ENCODE data around the gene PHLPP2. TPM values are rescaled to one million over a fixed set of nuclear protein-coding genes. Genes with fewer than 3 reads are reported as not detected.
A peak's percentile ranks its signal among the peaks of the same experiment; 100 is the strongest.

PHLPP2 gene
- total RNA-seq, 2 donors from 2014 or later: 12.4 to 12.8 TPM

DNA sequence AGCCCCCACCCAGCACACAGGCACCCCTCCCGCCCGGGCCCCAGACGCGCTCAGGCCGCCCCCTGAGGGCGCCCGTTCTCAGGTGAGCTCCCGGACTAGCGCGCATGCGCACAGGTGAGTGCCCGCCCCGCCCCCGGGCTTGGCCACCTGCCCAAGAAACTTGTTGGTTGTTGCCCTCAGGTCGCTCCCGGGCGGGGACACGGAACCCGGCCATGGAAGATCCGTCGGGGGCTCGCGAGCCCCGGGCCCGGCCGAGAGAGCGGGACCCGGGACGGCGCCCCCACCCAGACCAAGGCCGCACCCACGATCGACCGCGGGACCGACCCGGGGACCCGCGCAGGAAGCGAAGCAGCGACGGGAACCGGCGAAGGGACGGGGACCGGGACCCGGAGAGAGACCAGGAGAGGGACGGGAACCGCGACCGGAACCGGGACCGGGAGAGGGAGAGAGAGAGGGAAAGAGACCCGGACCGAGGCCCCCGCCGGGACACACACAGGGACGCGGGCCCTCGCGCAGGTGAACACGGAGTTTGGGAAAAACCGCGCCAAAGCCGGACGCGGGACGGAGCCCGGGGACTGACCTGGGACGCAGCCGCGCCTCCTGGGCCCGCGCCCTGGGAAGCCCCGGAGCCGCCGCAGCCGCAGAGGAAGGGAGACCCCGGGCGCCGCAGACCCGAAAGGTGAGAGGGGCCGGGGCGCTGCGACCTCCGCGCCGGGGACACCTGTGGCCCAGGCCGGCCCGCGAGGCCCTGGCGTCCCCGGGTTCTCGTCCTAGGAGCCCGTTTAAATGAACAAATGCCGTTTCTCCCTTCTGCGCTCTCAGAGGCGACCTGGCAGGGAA is 98.3 kb downstream of the PHLPP2 start, which contains the start of gene MARVELD3:
Gene MARVELD3 (plus strand): TSS at position 167 of the 840 bp plus-strand sequence. CDS start 46 bp downstream, at position 213.
- no peaks in the 10 kb centered on the region for H3K36me3 ChIP-seq (ENCODE audit: control insufficient read depth, insufficient read depth, low read length)
- Mint-ChIP-seq H3K27ac (no peak within 1 kb of the TSS), H3K9me3 (no peaks in the 10 kb centered on the region), H3K4me1 (peaks cover 6% of the 10 kb centered on the region), H3K36me3 (ENCODE audit: low read depth) (peaks cover 19% of the 10 kb centered on the region), H3K4me3 (peak within 1 kb of the TSS; percentile 73), H3K27me3 (ENCODE audit: insufficient read depth) (peaks cover under 1% of the 10 kb centered on the region)
- peak; percentile 49 for TF ChIP-seq CTCF (conservative IDR thresholded peaks at IDR 0.05)
- peaks cover 44% of the 10 kb centered on the region for H3K27me3 ChIP-seq (ENCODE audit: control insufficient read depth, insufficient read depth, low read length, poor library complexity, severe bottlenecking)
- H3K9ac ChIP-seq (ENCODE audit: extremely low read depth, low read length, poor library complexity, severe bottlenecking): no peak within 1 kb of the TSS
- no peak within 1 kb of the TSS for H3K27ac ChIP-seq (ENCODE audit: low read depth, low read length)
- peak within 1 kb of the TSS; percentile 77 for H3K4me3 ChIP-seq (ENCODE audit: low read length)
- peak; percentile 97 for DNase-seq
- H3K9me3 ChIP-seq (ENCODE audit: control insufficient read depth, low read length): no peaks in the 10 kb centered on the region
- no peaks in the 10 kb centered on the region for H3K4me1 ChIP-seq (ENCODE audit: control insufficient read depth, insufficient read depth, low read length)
- WGBS, 2 experiments (ENCODE audit: insufficient coverage in 1 of 2, insufficient read length in 1 of 2): 2% methylated on average over 35 to 98 of the region's 98 CpGs

DNA sequence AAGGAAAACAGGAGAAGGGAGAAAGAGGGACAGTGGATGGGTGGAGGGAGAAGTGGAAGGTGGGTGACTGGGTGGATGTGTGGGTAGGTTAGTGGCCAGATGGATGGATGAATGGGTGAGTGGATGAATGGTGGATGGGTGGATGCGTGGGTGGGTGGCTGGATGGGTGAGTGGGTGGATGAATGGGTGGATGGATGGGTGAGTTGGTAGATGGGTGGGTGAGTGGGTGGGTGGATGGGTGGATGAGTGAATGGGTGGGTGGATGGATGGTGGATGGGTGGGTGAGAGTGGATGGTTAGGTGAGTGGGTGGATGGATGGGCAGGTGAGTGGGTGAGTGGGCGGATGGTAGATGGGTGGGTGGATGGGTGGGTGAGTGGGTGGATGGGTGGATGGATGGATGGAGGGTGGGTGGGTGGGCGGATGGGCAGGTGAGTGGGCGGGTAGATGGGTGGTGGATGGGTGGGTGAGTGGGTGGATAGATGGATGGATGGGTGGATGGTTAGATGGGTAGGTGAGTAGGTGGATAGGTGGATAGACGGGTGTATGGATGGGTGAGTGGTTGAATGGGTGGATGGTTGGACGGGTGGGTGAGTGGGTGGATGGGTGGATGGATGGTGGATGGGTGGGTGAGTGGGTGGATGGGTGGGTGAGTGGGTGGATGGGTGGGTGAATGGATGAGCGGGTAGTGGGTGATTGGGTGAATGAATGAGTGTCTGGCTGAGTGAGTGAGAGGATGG is 99.2 kb downstream of the PHLPP2 start:
- peaks cover 7% of the 10 kb centered on the region for H3K27me3 Mint-ChIP-seq (ENCODE audit: insufficient read depth)
- H3K4me1 Mint-ChIP-seq: peaks cover 6% of the 10 kb centered on the region
- Histone ChIP-seq H3K4me1 (ENCODE audit: control insufficient read depth, insufficient read depth, low read length) (no peaks in the 10 kb centered on the region), H3K9me3 (ENCODE audit: control insufficient read depth, low read length) (no peaks in the 10 kb centered on the region), H3K27ac (ENCODE audit: low read depth, low read length) (no peak overlapping the region), H3K9ac (ENCODE audit: extremely low read depth, low read length, poor library complexity, severe bottlenecking) (no peak overlapping the region), H3K4me3 (ENCODE audit: low read length) (peak overlapping the region; percentile 77), H3K27me3 (ENCODE audit: control insufficient read depth, insufficient read depth, low read length, poor library complexity, severe bottlenecking) (peaks cover 51% of the 10 kb centered on the region), H3K36me3 (ENCODE audit: control insufficient read depth, insufficient read depth, low read length) (no peaks in the 10 kb centered on the region)
- H3K4me3 Mint-ChIP-seq: peak overlapping the region; percentile 73
- TF ChIP-seq CTCF (conservative IDR thresholded peaks at IDR 0.05): no peak
- no peak overlapping the region for H3K27ac Mint-ChIP-seq
- H3K9me3 Mint-ChIP-seq: no peaks in the 10 kb centered on the region
- peaks cover 14% of the 10 kb centered on the region for H3K36me3 Mint-ChIP-seq (ENCODE audit: low read depth)
- 87 to 88% methylated on average over 1 to 5 of the region's 7 CpGs for WGBS, 2 experiments (ENCODE audit: insufficient coverage in 1 of 2, insufficient read length in 1 of 2)
- no peak for DNase-seq

- no peak for TF ChIP-seq CTCF (conservative IDR thresholded peaks at IDR 0.05)
- 80 to 95% methylated on average over 2 to 3 of the region's 3 CpGs for WGBS, 2 experiments (ENCODE audit: insufficient coverage in 1 of 2, insufficient read length in 1 of 2)
- no peaks in the 10 kb centered on the region for H3K4me1 ChIP-seq (ENCODE audit: control insufficient read depth, insufficient read depth, low read length)
- DNase-seq: no peak
- H3K9me3 Mint-ChIP-seq: peaks cover 1% of the 10 kb centered on the region
- H3K27me3 Mint-ChIP-seq (ENCODE audit: insufficient read depth): peaks cover 10% of the 10 kb centered on the region
- H3K27ac ChIP-seq (ENCODE audit: low read depth, low read length): no peak overlapping the region
- H3K4me3 ChIP-seq (ENCODE audit: low read length): no peak overlapping the region
- H3K9me3 ChIP-seq (ENCODE audit: control insufficient read depth, low read length): no peaks in the 10 kb centered on the region
- H3K9ac ChIP-seq (ENCODE audit: extremely low read depth, low read length, poor library complexity, severe bottlenecking): no peak overlapping the region
- no peaks in the 10 kb centered on the region for H3K36me3 ChIP-seq (ENCODE audit: control insufficient read depth, insufficient read depth, low read length)
- no peak overlapping the region for H3K4me3 Mint-ChIP-seq
- peaks cover 4% of the 10 kb centered on the region for H3K36me3 Mint-ChIP-seq (ENCODE audit: low read depth)
- peaks cover 54% of the 10 kb centered on the region for H3K27me3 ChIP-seq (ENCODE audit: control insufficient read depth, insufficient read depth, low read length, poor library complexity, severe bottlenecking)
- H3K27ac Mint-ChIP-seq: no peak overlapping the region
- peaks cover 3% of the 10 kb centered on the region for H3K4me1 Mint-ChIP-seq
Observed at GRCh38 chr16:71623597-71623996, 100.9 kb downstream of the PHLPP2 start.
